ENCODE measurements around the gene INPP5D.
A peak's percentile ranks its signal among the peaks of the same experiment; 100 is the strongest.

Gene INPP5D

DNA sequence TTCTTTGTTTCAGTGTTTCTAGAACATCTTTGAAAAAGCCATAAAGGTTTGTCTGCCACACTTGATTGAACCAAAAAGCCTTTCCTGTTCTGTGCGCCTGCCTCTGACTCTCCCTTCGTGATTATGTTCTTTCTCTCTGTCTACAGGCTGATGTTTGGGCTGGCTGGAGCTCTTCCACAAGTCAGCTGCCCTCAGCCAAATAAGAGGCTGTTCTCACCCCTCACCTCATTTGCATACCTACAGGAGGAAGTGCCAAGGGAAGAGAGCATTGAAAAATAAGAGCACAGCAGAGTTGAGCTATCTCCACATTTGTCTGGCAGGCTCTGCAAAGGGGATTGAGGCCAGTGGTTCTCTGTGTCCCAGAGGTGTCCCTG lies 15.8 kb downstream of the INPP5D start:
- peak; percentile 34 for ATAC-seq

DNA sequence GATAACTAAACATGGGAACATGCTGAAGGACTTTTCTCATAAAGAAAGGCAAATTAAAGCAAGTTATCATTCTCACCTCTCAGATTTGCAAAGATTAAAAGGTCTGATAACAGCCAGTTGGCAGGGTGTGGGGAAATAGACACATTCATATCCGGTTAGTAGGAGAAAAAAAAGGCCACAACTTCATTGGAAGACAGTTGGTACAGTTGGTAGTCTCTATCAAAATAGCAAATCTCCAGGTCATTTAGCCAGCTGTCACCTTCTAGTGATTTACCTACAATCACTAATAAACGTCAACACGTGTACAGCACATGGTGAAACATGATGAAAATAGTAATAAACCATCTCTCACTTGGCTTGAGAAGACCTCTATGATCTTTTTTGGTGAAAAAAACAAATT lies 16.6 kb downstream of the INPP5D start:
- ATAC-seq, result peak; percentile 25 to 36

DNA sequence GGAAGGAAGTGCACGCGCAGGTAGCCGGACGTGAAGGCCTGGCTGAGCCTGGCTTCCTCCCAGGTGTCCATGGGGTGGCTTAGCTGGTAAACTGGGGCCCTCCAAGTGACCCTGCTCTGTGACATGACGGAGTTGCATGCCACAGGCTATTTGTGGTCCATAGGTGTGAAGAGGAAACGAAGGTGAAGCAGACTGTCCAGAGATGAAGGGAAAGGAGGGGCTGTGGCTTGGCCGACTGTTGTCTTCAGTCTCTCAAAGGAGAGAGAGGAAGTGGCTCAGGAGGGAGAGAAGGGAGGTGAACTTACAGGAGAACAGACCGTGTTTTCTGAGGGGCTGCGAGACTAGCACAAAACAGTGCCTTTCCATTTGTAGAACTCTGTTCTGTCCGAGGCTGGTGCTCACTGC lies 19.3 kb downstream of the INPP5D start:
- no peak for ATAC-seq

DNA sequence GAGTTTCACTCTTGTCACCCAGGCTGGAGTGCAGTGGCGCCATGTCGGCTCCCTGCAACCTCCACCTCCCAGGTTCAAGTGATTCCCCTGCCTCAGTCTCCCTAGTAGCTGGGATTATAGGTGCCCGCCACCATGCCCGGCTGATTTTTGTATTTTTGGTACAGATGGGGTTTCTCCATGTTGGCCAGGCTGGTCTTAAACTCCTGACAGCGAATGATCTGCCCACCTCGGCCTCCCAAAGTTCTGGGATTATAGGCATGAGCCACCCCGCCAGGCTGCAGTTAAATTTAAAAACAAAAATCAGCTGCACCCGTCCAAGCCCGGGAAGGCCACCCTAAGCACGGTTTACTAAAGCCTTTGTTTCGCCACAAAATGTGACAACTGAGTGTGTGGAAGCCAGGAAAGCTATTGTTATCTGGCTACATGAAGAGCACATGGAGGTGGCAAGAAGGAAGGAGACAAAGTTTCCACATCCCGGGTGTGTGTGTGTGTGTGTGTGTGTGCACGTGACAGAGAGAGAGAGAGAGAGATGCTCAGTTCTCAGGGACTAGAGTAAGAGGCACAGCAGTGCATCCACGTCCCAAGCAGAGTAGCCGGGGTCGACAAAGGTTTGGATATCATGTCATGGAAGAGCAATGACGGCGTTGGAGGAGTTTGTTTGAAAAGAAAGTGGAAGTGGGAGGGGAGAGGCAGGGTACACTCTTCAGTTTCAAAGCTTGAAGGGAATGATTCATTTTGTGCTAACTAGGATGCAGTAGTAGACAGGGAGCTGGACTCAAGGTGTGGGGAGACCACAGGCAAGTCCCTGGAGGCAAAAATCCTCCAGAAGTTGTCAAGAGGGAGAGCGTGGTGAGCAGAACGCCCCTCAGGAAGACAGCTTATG lies 20.1 kb downstream of the INPP5D start:
- peak; percentile 11 to 15 for ATAC-seq

GRCh38 chr2:233080836-233081229 lies 20.7 kb downstream of the INPP5D start:
- no peak for ATAC-seq

DNA sequence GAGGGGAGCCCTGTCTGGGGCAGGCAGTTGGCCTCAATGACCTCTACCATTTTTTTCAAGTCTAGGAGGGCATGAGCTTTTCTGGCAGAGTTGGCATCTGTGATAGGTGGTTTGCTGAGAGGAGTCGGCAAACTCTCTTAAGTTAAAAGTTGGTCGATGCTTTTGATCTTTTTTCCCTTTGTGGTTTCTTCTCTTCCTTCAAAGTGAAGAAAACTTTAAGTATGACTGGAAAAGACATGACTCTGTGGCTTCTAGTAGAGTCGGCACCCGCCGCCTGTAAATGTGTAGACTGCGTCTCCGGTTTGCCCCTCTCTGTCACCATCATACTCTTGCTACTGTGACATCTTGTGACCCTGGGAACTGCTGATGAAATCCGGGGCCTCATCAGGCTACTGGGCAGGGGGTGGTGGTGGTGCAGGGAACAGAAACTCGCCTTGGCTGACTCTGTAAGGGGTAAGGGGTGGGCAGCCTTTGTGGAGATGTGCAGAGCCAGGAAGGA lies 21.1 kb downstream of the INPP5D start:
- peak; percentile 61 to 65 for ATAC-seq

DNA sequence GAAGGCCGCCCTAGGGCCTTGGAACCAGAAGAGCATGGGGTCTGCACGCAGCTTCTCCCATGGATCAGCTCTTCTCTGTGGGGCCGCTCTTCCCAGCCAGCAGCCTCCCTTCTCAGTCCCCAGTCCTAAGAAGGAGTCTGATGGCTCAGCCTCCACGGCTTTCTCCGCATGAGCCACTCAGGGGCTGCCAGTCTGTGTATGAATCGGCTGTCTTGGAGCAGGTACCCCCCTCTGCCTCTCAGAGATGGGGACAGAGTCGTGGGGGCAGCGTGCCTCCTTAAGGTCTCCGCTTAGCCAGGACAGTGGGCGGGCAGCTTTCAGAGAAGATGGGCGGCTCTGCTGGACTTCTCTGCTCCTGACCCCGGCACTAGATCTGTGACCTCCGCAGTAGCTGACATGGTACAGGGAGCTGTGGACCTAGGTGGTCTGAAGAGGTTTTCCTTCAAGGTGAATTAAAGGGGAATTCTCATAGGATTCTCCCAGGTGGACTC lies 21.6 kb downstream of the INPP5D start:
- ATAC-seq, result no peak

DNA sequence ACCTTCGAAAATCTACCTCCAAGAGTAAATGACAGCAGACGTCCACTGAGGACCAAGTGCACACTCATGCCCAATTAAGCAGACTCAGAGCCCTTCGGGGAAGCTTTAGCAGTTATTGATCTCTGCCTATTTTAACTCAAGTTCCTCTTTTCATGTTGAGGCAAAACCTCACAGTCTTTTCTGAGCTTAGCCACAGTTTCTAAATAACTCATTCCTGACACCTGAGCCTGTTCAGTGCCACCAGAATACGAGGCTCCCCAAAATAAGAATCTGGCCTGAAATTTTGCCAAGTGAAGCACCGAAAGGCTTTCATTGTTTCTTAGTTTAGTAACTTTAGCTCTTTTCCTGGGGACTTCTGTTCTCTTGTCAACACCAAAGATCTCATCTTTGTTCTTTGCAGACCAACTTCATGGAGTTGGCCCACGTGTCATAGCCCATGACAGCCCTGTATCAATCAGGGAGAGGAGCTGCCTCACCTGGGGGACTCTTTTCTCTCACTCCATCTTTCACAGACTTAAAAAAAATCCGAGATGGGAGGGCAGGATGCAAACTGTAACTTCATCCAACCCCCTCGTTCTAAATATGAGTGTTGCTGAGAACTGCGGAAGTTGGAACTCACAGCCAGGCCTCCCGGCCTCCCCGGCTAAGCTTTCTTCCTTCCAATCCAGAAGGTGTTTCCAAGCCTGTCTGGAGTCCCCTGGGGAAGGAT lies 22.2 kb downstream of the INPP5D start:
- peak; percentile 59 to 67 for ATAC-seq

DNA sequence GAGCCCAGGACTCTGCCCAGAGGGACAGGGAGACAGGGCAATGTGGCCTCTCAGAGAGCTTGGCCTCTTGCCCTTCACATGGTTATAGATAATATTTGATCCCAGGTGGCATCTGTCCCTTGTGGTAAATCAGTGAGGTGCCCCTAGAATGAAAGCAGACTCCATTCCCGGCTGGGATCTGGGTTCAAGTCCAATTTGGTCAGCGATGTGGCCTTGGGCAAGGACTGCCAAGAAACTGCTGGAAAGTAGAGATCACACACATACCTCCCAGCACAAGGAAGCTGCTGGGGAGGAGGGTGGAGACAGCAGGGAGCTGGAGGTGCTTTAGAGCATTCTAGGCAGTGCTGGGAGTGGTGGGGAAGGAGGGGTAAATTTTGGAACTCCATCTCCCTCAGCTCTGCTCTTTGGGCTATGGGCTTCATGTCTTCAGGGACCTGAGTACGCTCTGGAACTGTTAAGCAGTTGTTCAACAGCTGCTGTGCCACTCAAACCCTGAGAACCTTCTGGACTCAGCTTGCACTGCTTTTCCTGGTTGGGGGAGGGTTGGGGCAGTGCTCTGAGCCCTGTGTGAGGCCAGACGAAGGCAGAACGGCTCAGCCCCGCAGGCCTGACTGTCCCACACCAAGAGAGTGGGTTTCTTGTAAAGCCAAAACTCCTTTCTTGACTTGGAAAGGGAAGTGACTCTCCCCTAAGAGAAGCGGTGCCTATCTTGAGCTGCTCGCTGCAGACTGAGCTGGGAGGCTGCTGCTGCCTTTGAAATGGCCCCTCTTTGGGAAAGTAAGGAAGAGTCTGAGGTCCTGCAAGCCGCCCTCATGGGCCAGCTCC lies 23.0 kb downstream of the INPP5D start:
- ATAC-seq, result no peak

DNA sequence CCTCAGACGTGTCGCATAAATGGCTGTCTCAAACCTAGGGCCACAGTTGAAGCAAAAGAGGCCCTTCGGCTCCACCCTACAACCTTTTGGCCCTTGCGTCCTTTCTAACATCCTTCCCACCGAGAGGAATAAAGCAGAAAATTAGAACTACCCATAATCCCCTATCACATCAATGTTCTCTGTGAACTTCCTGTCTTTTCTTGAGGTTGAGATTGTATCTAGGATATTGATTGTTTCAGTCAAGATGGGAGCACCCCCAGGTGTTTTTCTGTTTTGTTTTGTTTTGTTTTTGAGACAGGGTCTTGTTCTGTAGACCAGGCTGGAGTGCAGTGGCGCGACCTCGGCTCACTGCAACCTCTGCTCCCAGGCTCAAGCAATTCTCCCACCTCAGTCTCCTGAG lies 23.6 kb downstream of the INPP5D start:
- no peak for ATAC-seq

DNA sequence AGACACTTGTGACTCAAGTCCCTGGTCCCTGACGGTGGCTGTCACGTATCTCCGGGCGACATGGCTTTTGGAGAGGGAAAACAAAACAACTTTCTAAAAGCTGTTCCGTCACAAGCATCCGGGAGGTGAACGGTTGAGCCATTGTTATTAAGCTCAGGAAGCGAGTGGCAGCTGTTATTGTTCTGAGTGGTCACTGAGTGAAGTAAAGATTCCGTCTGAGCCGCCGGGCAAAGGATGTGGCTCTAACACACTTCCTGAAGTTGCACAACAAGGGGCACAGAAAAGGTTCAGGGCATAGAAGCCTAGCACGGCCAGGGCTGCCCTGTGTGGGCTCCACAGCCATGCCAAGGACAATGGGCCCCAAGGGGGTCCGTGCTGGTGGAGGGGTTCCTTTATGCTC lies 24.3 kb downstream of the INPP5D start:
- peak; percentile 7 to 10 for ATAC-seq

GRCh38 chr2:233085037-233085838 lies 25.1 kb downstream of the INPP5D start:
- no peak for ATAC-seq

- no peak for ATAC-seq
These were observed 25.7 kb downstream of the INPP5D start for GRCh38 chr2:233085839-233086150.

GRCh38 chr2:233087713-233088112 lies 27.6 kb downstream of the INPP5D start:
- ATAC-seq, result no peak

DNA sequence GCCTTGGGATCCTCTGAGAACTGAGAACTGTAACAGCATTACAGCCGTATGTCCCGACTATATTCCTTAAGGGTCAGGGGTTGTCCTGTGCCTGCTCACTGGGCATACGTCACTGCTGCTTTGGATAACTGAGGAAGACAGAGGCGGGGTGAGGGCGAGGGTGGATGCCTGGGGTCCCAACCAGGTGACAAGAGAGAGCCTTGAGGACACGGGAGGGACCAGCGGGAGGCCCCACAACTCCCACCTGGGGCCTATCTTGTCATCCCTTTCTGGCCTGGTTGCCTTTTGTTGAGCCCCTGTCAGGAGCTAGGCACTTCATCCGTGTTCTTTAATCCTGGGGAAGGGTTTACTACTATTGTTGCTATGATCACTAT lies 28.8 kb downstream of the INPP5D start:
- no peak for ATAC-seq

DNA sequence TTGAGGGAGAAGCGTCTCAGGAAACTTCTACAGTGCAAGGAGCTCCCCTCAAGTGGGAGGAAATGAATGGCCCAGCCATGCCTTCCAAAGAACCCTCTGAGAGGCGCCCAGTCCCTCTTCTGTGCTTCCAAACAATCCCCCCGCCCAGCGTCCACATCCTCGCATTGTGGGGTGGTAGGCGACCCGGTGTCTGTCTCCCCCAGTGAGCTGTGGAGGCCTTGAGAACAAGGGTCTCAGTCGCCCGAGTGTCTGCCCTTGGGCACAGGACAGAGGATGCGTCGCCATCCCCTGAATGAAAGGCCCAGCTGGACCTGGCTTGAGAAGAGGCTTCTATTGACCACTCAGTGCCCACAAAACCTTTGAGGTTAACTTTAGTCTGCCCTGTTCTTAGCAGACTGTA lies 29.7 kb downstream of the INPP5D start:
- no peak for ATAC-seq

GRCh38 chr2:233090879-233091278 lies 30.7 kb downstream of the INPP5D start:
- ATAC-seq, result no peak

DNA sequence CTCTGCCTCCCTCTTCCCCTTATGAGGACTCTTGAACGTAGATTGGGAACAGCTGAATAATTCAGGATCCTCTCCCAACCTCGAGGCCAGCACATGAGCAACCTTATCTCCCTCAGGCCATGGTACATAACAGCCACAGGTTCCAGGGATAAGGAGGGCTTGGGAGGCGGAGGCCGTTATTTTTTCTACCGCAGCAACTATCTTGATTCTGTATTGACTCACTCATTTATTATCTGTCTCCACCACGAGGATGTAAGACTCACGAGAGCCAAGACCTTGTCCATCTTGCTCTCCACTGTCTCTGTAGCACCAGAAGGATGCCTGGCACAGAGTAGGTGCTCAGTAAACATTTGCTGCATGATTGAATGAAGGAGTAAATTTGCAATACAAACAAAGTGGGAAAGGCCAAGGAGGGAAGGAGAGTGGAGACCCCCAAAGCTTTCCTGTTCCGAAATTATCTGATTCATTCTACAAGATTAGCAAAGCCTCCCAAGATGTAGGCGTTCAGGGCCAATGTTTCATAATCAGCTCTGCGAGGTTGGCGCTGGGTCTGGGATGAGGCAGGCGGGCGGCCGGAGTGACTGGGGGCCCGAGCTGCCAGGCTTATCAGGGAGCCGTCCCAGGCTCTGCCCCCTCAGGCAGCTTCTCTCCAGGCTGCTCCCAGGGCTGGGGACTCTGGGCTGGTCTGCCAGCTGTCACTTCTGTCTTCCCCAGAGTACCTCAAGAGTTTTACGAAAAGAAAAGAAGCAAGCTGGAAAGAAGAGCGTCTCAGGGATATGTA lies 31.6 kb downstream of the INPP5D start:
- no peak for ATAC-seq

DNA sequence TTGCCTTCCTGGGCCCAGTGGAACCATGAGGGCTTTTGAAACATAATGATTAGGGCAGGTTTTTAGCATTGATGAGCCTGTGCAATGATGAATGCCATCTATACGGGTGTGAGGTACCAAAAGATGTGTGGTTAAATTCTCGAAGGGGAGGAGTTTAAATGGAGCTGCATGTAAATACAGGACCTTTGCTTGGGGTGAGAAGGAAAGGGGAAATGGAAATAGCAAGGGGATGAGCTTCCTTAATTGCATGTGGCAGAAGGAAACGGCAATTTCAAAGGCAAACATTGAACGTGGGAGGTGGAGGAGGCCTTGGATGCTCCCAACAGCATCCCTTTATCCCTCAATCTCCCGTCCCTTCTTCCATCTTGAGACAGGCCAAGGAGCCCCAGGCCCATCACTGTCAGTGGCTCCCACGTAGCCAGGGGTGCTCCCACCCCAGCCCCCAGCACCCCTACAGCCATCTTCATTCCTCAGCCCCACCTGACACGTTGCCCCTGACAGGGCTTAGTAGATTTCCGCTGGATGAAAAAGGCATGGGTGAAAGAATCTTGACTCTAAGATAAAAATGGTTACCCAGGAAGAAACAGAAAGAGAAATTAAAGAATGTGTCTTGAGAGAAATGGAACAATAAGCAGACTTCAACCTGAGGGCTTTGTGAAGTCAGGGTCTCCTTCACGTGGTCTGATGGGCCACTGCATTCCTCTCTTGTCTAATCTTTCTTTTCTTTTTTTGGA lies 32.5 kb downstream of the INPP5D start:
- no peak for ATAC-seq

- no peak for ATAC-seq
These were observed 33.0 kb downstream of the INPP5D start for GRCh38 chr2:233093166-233093448.

DNA sequence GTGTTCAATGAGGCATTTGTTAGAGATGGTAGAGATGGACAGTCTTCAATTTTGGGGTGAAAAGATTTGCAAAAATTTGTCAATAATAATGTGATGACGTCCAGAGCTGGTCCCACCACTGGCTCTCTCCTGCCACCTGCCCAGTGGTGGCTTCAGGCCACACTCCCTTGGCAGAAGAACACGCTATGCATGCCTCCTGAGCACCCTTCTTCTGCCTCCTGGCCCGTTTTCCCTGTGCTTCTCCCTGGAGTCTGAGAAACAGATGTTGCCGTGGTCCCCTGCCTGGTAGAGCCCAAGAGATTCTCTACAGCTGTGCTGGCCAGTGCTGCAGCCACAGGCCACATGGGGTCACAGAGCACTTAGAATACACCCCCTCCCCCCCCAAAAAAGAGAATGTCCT lies 33.6 kb downstream of the INPP5D start:
- ATAC-seq, result no peak

Data from activated CD4-positive, CD25-positive, alpha-beta regulatory T cell treated with anti-CD3 and anti-CD28 coated beads, Interleukin-2, amount 50 U/mL, for 24 hours (primary cell).